ENCODE data around the gene SAC3D1. TPM values are rescaled to one million over a fixed set of nuclear protein-coding genes. Genes with fewer than 3 reads are reported as not detected.
A peak's percentile ranks its signal among the peaks of the same experiment; 100 is the strongest.

SAC3D1 gene
- total RNA-seq, 1 experiment from 2014 or later = 4.8 TPM

DNA sequence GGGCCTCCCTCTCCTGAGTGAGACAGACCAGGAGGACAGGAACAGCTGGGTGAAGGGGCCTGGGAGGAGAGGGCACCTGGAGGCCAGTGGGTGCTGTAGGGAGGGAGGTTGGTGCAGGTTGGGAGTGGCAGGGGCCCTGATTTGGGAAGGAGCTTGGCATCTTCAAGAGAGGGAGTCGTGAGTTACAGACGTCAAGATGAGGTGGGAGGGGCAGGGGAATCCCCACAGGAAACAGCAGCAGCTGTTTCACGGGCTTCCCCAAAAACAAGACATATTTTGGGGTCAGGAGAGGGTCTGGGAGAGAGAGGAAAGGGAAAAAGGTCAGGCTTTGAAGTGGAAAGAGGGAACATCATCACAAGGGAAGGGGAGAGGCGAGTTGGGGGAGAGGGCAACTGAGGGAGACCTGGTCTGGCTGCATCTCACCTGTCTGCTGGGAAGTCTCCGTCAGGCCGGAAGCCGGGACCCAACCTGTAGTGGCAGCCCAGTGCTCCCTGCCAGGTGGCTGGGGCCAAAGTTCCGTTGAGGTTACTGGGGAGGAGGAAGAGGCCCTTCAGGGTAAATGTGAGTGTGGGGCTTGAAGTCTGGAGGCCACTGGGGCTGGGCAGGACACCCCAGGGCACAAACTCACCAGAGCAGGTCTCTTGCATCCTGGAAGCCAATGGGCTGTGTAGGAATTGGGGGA lies 13.0 kb downstream of the SAC3D1 start:
- in situ Hi-C loops (cut with HindIII; ENCODE audit: low pct_unique_long_range_greater_than_20kb, low sequenced_read_pairs) = no loop called here
- DNase-seq (ENCODE audit: low read depth, low spot score) = no peak

DNA sequence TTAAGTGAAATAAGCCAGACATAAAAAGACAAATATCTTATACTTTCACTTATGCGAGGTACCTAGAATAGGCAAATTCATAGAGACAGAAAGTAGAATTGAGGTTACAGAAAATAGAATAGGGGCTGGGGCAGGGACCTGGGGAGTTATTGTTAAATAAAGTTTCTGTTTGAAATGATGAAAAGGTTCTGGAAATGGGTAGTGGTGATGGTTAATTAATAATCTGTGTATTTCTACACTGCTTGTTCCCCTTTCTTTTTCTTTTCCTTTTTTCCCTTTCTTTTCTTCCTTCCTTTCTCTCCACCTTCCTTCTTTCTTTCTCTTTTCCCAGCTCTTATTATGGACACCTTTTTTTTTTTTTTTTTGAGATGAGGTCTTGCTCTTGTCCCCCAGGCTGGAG lies 14.5 kb downstream of the SAC3D1 start:
- in situ Hi-C loops (cut with HindIII; ENCODE audit: low pct_unique_long_range_greater_than_20kb, low sequenced_read_pairs) = no loop called here

DNA sequence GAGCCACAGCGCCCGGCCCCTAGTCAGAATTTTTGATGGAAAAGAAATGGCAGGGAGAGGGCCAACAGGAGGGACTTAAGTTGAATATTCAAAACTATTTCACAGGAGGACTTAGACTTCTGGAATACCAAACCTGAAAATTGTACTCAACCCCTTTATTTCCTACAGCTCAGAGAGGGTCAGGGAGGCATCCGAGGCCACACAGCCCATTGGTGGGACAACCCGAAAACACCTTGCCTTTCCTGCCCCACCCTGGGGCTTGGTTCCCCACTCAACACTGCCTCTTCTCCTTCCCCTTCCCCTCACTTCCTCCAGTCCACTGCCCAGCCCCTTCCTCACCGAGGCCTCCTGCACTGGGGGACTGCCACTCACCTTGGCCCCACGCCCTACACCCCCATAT lies 16.0 kb downstream of the SAC3D1 start:
- no peak for DNase-seq (ENCODE audit: low read depth, low spot score)
- in situ Hi-C loops (cut with HindIII; ENCODE audit: low pct_unique_long_range_greater_than_20kb, low sequenced_read_pairs) = no loop called here

More for the DNA sequence above, 14.5 kb downstream of the SAC3D1 start:
- no peak for DNase-seq (ENCODE audit: low read depth, low spot score)

GRCh38 chr11:65057526-65057925 lies 16.5 kb downstream of the SAC3D1 start:
- in situ Hi-C loops (cut with HindIII; ENCODE audit: low pct_unique_long_range_greater_than_20kb, low sequenced_read_pairs) = no loop called here
- DNase-seq (ENCODE audit: low read depth, low spot score) = no peak

DNA sequence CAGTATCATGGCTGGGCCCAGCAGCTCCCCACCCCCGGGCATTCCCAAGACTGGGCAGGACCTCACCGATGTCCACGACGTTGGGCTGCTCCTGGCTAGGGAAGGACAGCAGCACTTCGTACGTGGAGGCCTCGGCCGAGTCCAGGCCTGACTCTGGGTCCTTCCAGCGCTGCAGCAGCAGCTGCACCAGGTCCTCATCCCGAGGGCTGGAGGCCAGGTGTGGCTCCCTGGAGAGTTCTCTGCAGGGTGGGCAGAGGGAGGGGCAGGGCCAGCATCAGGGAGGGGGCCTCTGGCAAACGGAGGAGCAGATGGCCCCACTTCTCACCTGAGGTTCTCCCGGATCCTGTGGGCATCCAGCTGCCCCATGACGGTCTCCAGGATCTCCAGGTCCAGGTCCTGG lies 17.0 kb downstream of the SAC3D1 start:
- in situ Hi-C loops (cut with HindIII; ENCODE audit: low pct_unique_long_range_greater_than_20kb, low sequenced_read_pairs) = no loop called here
- no peak for DNase-seq (ENCODE audit: low read depth, low spot score)

DNA sequence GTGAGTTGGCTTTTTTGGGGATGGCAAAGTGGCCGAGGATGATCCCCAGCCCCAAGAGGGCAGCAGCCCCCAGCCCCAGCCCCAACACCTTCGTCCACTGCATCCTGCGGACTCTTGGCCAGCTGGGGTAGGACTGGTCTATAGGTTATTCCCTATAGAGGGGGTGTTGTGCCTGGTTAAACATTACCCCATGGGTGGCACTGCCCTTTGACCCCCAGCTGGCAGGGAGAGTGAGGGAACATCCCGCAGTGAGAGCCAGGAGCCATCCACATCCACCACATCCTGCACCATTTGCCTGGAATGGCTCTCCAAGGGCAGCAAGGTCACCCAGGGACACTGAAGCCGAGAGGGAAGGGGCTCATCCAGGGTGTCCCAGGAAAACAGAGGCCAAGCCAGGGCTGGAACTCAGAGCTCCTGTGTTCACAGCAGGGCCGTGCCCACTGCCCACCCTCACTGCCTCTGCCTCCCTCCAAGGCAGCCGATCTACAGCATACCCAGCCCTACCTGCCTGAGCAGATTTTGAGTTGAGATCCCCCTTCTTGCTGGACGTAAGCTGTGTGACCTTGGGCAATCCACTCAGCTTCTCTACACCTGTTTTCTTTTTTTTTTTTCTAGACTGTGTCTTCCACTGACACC lies 17.5 kb downstream of the SAC3D1 start, which contains the start of gene NAALADL1:
NAALADL1 (minus strand) TSS at position 135 of the 636 bp plus-strand sequence; CDS start at position 103, 32 bp downstream.
- DNase-seq (ENCODE audit: low read depth, low spot score) = no peak
- in situ Hi-C loops (cut with HindIII; ENCODE audit: low pct_unique_long_range_greater_than_20kb, low sequenced_read_pairs) = no loop called here

GRCh38 chr11:65059523-65059922 lies 18.5 kb downstream of the SAC3D1 start:
- no peak for DNase-seq (ENCODE audit: low read depth, low spot score)
- in situ Hi-C loops (cut with HindIII; ENCODE audit: low pct_unique_long_range_greater_than_20kb, low sequenced_read_pairs) = no loop called here

GRCh38 chr11:65059959-65060824 lies 19.2 kb downstream of the SAC3D1 start:
- DNase-seq (ENCODE audit: low read depth, low spot score) = no peak

DNA sequence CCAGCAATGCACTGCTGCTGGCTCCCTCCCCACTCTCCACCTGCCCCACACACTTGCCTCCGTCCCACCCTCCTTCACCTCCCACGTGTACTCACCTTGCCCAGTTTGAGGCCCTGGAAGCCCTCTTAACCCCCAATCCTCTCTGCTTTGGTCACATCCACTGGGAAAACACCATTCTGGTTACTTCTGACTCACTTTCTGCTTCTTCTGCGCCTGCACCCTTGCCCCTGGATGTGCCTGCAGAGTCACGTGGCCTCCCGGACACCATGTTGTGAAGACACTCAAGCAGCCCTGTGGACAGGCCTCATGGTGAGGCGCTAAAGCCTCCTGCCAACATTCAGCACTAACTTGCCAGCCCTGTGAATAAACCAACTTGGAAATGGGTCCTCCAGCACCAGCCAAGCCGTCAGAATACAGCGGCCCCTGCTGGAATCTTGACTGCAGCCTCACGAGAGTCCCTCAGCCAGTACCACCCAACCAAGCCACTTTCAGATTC lies 20.0 kb downstream of the SAC3D1 start:
- peak; percentile 54 for DNase-seq (ENCODE audit: low read depth, low spot score)
- in situ Hi-C loops (cut with HindIII; ENCODE audit: low pct_unique_long_range_greater_than_20kb, low sequenced_read_pairs) = no loop called here

More at GRCh38 chr11:65059959-65060824, 19.2 kb downstream of the SAC3D1 start:
- in situ Hi-C loops (cut with HindIII; ENCODE audit: low pct_unique_long_range_greater_than_20kb, low sequenced_read_pairs) = no loop called here

GRCh38 chr11:65063532-65063931 lies 22.5 kb downstream of the SAC3D1 start:
- DNase-seq (ENCODE audit: low read depth, low spot score) = no peak
- in situ Hi-C loops (cut with HindIII; ENCODE audit: low pct_unique_long_range_greater_than_20kb, low sequenced_read_pairs) = no loop called here

GRCh38 chr11:65064847-65065240 lies 23.8 kb downstream of the SAC3D1 start:
- no peak for DNase-seq (ENCODE audit: low read depth, low spot score)
- in situ Hi-C loops (cut with HindIII; ENCODE audit: low pct_unique_long_range_greater_than_20kb, low sequenced_read_pairs) = no loop called here

- in situ Hi-C loops (cut with HindIII; ENCODE audit: low pct_unique_long_range_greater_than_20kb, low sequenced_read_pairs) = no loop called here
- DNase-seq (ENCODE audit: low read depth, low spot score) = no peak
Observed at GRCh38 chr11:65065851-65066250, 24.8 kb downstream of the SAC3D1 start.

- DNase-seq (ENCODE audit: low read depth, low spot score) = no peak
- in situ Hi-C loops (cut with HindIII; ENCODE audit: low pct_unique_long_range_greater_than_20kb, low sequenced_read_pairs) = no loop called here
Observed at GRCh38 chr11:65066315-65066714, 25.3 kb downstream of the SAC3D1 start.

DNA sequence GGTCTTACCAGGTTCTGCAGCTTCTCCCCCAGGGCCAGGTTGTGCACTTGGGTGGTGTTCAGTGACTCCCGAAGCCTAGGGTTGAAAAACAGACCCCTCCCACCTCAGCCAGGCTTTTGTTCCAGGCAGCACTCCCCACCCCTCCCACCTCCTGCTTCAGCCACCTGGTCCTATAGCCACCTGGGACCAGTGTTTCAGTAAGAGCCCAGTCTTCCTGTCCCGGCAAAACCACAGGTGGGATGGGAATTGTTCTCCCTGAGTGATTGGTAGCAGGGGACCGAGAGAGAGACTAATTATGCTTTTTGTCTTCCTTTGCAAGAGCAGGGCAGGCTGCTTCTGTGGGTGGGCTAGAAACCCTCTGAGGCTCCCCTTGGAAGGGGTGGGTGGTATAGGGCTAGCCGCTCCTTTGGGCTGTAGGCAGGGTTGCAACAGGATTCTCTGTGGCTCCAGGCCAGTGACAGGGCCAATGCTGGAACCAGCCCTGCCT lies 25.8 kb downstream of the SAC3D1 start:
- in situ Hi-C loops (cut with HindIII; ENCODE audit: low pct_unique_long_range_greater_than_20kb, low sequenced_read_pairs) = no loop called here
- DNase-seq (ENCODE audit: low read depth, low spot score) = no peak

- in situ Hi-C loops (cut with HindIII; ENCODE audit: low pct_unique_long_range_greater_than_20kb, low sequenced_read_pairs) = no loop called here
- no peak for DNase-seq (ENCODE audit: low read depth, low spot score)
Observed at GRCh38 chr11:65067446-65067845, 26.4 kb downstream of the SAC3D1 start.

GRCh38 chr11:65069217-65069616 lies 28.2 kb downstream of the SAC3D1 start:
- no peak for DNase-seq (ENCODE audit: low read depth, low spot score)
- in situ Hi-C loops (cut with HindIII; ENCODE audit: low pct_unique_long_range_greater_than_20kb, low sequenced_read_pairs) = no loop called here

DNA sequence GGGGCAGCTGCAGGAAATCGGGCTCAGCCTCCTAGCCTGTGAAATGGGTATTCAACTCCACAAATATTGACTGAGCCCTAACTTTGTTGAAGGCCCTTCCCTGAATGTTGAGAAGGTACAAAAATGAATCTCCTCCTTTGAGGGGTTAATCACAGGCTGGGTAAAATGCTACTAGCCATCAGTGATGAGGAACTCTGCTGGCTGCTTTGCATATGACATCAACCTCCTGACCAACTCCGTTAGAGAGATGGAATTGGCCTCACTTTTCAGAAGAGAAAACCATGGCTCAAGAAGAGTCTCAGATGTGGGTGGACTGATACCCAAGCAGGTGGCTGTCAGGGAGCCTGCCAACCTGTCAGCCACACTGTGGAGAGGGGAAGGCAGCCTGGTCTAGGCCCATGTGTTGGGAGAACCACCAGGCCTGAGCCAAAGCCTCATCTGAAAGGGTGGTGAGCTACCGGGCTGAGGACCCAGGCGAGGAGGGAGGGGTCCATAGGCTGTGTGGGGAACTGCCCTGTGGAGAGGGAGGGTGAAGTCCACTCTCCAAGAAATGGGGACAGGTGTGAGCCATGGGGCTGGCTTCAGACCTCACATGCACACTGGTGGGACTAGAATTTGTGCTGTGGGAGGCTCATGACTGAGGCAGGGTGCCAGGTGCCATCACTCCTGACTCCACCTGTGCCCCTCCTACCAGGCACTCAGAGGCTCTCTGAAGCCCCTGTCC lies 31.1 kb downstream of the SAC3D1 start:
- no peak for DNase-seq (ENCODE audit: low read depth, low spot score)
- in situ Hi-C loops (cut with HindIII; ENCODE audit: low pct_unique_long_range_greater_than_20kb, low sequenced_read_pairs) = no loop called here

DNA sequence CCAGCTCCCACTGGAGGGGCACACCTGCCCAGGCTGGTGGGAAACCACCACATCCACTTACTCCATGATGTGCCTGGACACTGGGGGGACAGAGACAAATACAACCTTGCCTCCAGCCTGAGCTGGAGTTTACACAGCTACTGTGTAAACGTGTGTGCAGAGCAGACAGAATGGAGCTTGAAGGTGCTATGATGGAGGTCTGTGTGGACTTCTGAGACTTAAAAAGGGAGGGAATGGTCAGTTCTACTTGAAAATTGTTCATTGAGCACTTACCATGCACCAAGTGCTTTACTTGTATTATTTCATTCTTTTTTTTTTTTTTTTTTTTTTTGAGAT lies 31.6 kb downstream of the SAC3D1 start:
- DNase-seq (ENCODE audit: low read depth, low spot score) = no peak
- in situ Hi-C loops (cut with HindIII; ENCODE audit: low pct_unique_long_range_greater_than_20kb, low sequenced_read_pairs) = no loop called here
